SK-N-SH (cell line): ENCODE data around the gene FGGY. TPM values are rescaled to one million over a fixed set of nuclear protein-coding genes. Genes with fewer than 3 reads are reported as not detected.

Source experiments
- CTCF ChIA-PET: fragments of 300-600, 350-600 bp; formaldehyde crosslinking; extraction: SDS; loops from one replicate; lab custom pipeline; 2021; lab: Yijun Ruan, JAX
- POLR2A ChIA-PET: fragments of 350-600 bp; sonication (Branson Sonifier 250); formaldehyde crosslinking; extraction: SDS; loops from one replicate; lab custom pipeline; 2020; ENCODE audit warnings: antibody characterized with exemption, inconsistent platforms; lab: Yijun Ruan, JAX
- DNase-seq: peaks from one replicate; pipeline ENCODE4 v3.0.0; 2012
- H2AFZ ChIP-seq: fragments of 200-600 bp; sonication (generic); 2 replicates; pipeline ENCODE4 v1.8.1; 2016; ENCODE audit warnings: antibody characterized with exemption, mild to moderate bottlenecking, low read depth
- H3F3A ChIP-seq: fragments of 200-600 bp; sonication (generic); replicated peaks from 2 replicates; pipeline ENCODE3; 2016; ENCODE audit warnings: antibody characterized with exemption, mild to moderate bottlenecking; ENCODE audit not compliant: insufficient read depth
- H3K27ac ChIP-seq, 2 experiments: fragments of 200-500 bp in 1 of 2; fragments of 200-600 bp in 1 of 2; sonication (Bioruptor generic) in 1 of 2; sonication (generic), shearing (Covaris generic) in 1 of 2; 2 replicates each; pipeline versions ENCODE4 v1.5.1 to v1.6.1; 2014 to 2016; ENCODE audit warnings: low read depth in 2 of 2, inconsistent platforms in 1 of 2, low read length in 1 of 2, mild to moderate bottlenecking in 1 of 2, mixed read lengths in 1 of 2
- H3K27me3 ChIP-seq: fragments of 200-600 bp; sonication (generic), shearing (Covaris generic); 2 replicates; pipeline ENCODE4 v1.6.1; 2016; ENCODE audit warnings: mixed run types; ENCODE audit not compliant: insufficient read depth
- H3K36me3 ChIP-seq, 2 experiments: fragments of 200-500 bp in 1 of 2; fragments of 200-600 bp in 1 of 2; sonication (Bioruptor generic) in 1 of 2; sonication (generic) in 1 of 2; replicated peaks in 1 of 2; 2 replicates each; pipeline versions ENCODE3 to v1.5.1; 2014 to 2016; ENCODE audit warnings: low read length in 1 of 2, mild to moderate bottlenecking in 1 of 2; ENCODE audit not compliant: insufficient read depth in 2 of 2, control insufficient read depth in 1 of 2
- H3K4me1 ChIP-seq, 2 experiments: fragments of 200-500 bp in 1 of 2; fragments of 200-600 bp in 1 of 2; sonication (Bioruptor generic) in 1 of 2; sonication (generic), shearing (Covaris generic) in 1 of 2; 2 replicates each; pipeline versions ENCODE4 v1.5.1 to v1.6.1; 2014 to 2016; ENCODE audit warnings: low read depth in 1 of 2, low read length in 1 of 2, mixed run types in 1 of 2; ENCODE audit not compliant: insufficient read depth in 2 of 2, control insufficient read depth in 1 of 2
- H3K4me2 ChIP-seq: fragments of 200-600 bp; sonication (generic), shearing (Covaris generic); 2 replicates; pipeline ENCODE4 v1.6.1; 2017; ENCODE audit warnings: mixed run types
- H3K4me3 ChIP-seq, 2 experiments: fragments of 200-500 bp in 1 of 2; fragments of 200-600 bp in 1 of 2; sonication (Bioruptor generic) in 1 of 2; sonication (generic), shearing (Covaris generic) in 1 of 2; 2 replicates each; pipeline versions ENCODE4 v1.5.1 to v1.8.1; 2014 to 2016; ENCODE audit warnings: low read depth in 2 of 2, inconsistent platforms in 1 of 2, low read length in 1 of 2, mild to moderate bottlenecking in 1 of 2, mixed read lengths in 1 of 2, moderate library complexity in 1 of 2
- H3K79me2 ChIP-seq: fragments of 200-600 bp; sonication (generic); 2 replicates; pipeline ENCODE4 v1.8.1; 2017; ENCODE audit warnings: mild to moderate bottlenecking; ENCODE audit not compliant: insufficient read depth
- H3K9ac ChIP-seq: fragments of 200-600 bp; sonication (generic); 2 replicates; pipeline ENCODE4 v1.6.1; 2017; ENCODE audit warnings: mixed run types
- H3K9me2 ChIP-seq: fragments of 200-600 bp; sonication (generic); 2 replicates; pipeline ENCODE4 v1.6.1; 2017; ENCODE audit warnings: mixed run types
- H3K9me3 ChIP-seq: fragments of 200-600 bp; sonication (generic); 2 replicates; pipeline ENCODE4 v1.6.1; 2017; ENCODE audit warnings: mixed run types, mild to moderate bottlenecking, moderate library complexity
- H4K20me1 ChIP-seq: fragments of 200-600 bp; sonication (generic); 2 replicates; pipeline ENCODE4 v1.6.1; 2017; ENCODE audit warnings: mild to moderate bottlenecking, mixed run types; ENCODE audit not compliant: insufficient read depth
- CHD2 ChIP-seq: fragments of 150-350 bp; IDR thresholded peaks from 2 replicates; pipeline ENCODE4 v1.6.1; 2018; ENCODE audit warnings: low read length; ENCODE audit not compliant: partially characterized antibody
- ELF1 ChIP-seq: IDR thresholded peaks from 2 replicates; pipeline ENCODE4 v1.4.0; 2012
- EZH2phosphoT487 ChIP-seq: fragments of 200-600 bp; sonication (generic); IDR thresholded peaks from 2 replicates; pipeline ENCODE4 v1.6.1; 2017; ENCODE audit warnings: low read depth, mixed run types, mild to moderate bottlenecking, antibody characterized with exemption, moderate library complexity, borderline replicate concordance
- FOSL2 ChIP-seq: IDR thresholded peaks from 2 replicates; pipeline ENCODE4 v1.4.0; 2012; ENCODE audit warnings: low read depth, mild to moderate bottlenecking, moderate library complexity, borderline replicate concordance
- GATA2 ChIP-seq: sonication (generic); formaldehyde crosslinking; IDR thresholded peaks from 2 replicates; pipeline ENCODE4 v1.5.0; 2020; ENCODE audit warnings: mild to moderate bottlenecking, missing genetic modification reagents
- JUND ChIP-seq: IDR thresholded peaks from 2 replicates; pipeline ENCODE4 v1.4.0; 2012
- MXI1 ChIP-seq: IDR thresholded peaks from 2 replicates; pipeline ENCODE4 v1.6.1; 2012; ENCODE audit warnings: mild to moderate bottlenecking, low read depth, low read length, improper control_type of control experiment
- NFIC ChIP-seq: IDR thresholded peaks from 2 replicates; pipeline ENCODE4 v1.4.0; 2012; ENCODE audit warnings: borderline replicate concordance
- RAD21 ChIP-seq: IDR thresholded peaks from 2 replicates; pipeline ENCODE4 v1.6.1; 2012; ENCODE audit warnings: mild to moderate bottlenecking, low read length
- RCOR1 ChIP-seq: fragments of 150-350 bp; IDR thresholded peaks from 2 replicates; pipeline ENCODE4 v1.6.1; 2017; ENCODE audit warnings: antibody characterized with exemption, low read length
- RXRA ChIP-seq: IDR thresholded peaks from 2 replicates; pipeline ENCODE4 v1.4.0; 2012; ENCODE audit warnings: low read depth, mild to moderate bottlenecking, borderline replicate concordance
- SIN3A ChIP-seq: IDR thresholded peaks from 2 replicates; pipeline ENCODE4 v1.6.1; 2012; ENCODE audit warnings: low read depth, mild to moderate bottlenecking, low read length, moderate library complexity, borderline replicate concordance
- SMC3 ChIP-seq: IDR thresholded peaks from 2 replicates; pipeline ENCODE4 v1.6.1; 2012; ENCODE audit warnings: low read depth, low read length, improper control_type of control experiment
- TAF1 ChIP-seq: IDR thresholded peaks from 2 replicates; pipeline ENCODE4 v1.6.1; 2012; ENCODE audit warnings: low read depth, mild to moderate bottlenecking, low read length, moderate library complexity, borderline replicate concordance
- YY1 ChIP-seq: IDR thresholded peaks from 2 replicates; pipeline ENCODE4 v1.4.0; 2012; ENCODE audit warnings: low read depth, mild to moderate bottlenecking
- WGBS: methylation state at CpG from one replicate; pipeline ENCODE4 v1.1.6; 2017; ENCODE audit warnings: low lambda C conversion rate; 5-methylcytosine and 5-hydroxymethylcytosine counted together
- polyA plus RNA-seq, 3 experiments: library from polyadenylated mRNA; depleted of rRNA; stranded (reverse); fragments of >200 nt; gene quantifications; 2 replicates each; pipeline ENCODE4 v1.2.3, GENCODE V29; 2012
- TF ChIP-seq, protein P1 (sequence below): fragments of 150-350 bp; IDR thresholded peaks from 2 replicates; pipeline ENCODE4 v1.6.1; 2016; ENCODE audit warnings: mild to moderate bottlenecking, low read depth, low read length
- TF ChIP-seq, protein P2 (sequence below): fragments of 200-600 bp; sonication (generic); IDR thresholded peaks from 2 replicates; pipeline ENCODE4 v1.6.1; 2017; ENCODE audit warnings: antibody characterized with exemption, mild to moderate bottlenecking, moderate library complexity
- TF ChIP-seq, protein P3 (sequence below): IDR thresholded peaks from 2 replicates; pipeline ENCODE4 v1.4.0; 2012; ENCODE audit warnings: low read depth, borderline replicate concordance

FGGY gene
- polyA plus RNA-seq, 1 of the 3 experiments (the other 2 are of a cell fraction), result 10.3 TPM

- no peaks in the 10 kb centered on the region for H3K9me2 ChIP-seq
Observed at GRCh38 chr1:59718064-59718988, 421.4 kb downstream of the FGGY start.

DNA sequence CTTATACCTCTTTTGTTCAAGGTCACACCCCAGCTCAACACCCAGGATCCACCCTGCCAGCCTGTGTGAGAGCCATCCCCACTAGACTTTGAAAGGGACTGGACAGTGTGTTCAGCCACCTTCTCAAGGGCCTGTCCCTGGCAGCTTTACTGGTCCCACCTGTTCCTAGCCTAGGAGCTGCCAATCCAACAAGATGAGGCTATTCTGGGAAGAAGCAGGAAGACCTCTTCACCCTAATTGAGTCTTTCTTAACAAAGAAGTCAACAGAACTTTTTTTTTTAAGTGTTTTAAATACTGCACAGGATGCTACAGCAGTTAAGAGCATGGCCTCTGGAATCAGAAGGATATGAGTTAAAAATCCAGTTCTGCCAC is 422.1 kb downstream of the FGGY start:
- no peak overlapping the region for H2AFZ ChIP-seq
- peaks cover 0 to 10% of the 10 kb centered on the region in 2 experiments; a peak in 2 of 4 replicates for H3K4me1 ChIP-seq
- no peaks in the 10 kb centered on the region for H3K36me3 ChIP-seq
- ChIA-PET POLR2A (no interaction called here), CTCF (interaction anchor here (0.8 to 4.5 kb wide), 7 partner anchors 15 to 1172 kb away, joined by 3 to 31 read pairs (median 3); partner anchors contain the start of genes JUN and OMA1)
- no peak overlapping the region for H3K4me3 ChIP-seq
- H4K20me1 ChIP-seq, result no peaks in the 10 kb centered on the region
- H3K9me2 ChIP-seq, result no peaks in the 10 kb centered on the region
- no peaks in the 10 kb centered on the region for H3F3A ChIP-seq
- H3K27me3 ChIP-seq, result no peaks in the 10 kb centered on the region
- H3K9me3 ChIP-seq, result no peaks in the 10 kb centered on the region
- no peak for DNase-seq
- no peak overlapping the region for H3K9ac ChIP-seq
- TF ChIP-seq, protein P1, sequence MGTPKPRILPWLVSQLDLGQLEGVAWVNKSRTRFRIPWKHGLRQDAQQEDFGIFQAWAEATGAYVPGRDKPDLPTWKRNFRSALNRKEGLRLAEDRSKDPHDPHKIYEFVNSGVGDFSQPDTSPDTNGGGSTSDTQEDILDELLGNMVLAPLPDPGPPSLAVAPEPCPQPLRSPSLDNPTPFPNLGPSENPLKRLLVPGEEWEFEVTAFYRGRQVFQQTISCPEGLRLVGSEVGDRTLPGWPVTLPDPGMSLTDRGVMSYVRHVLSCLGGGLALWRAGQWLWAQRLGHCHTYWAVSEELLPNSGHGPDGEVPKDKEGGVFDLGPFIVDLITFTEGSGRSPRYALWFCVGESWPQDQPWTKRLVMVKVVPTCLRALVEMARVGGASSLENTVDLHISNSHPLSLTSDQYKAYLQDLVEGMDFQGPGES, result no peak
- TF ChIP-seq, protein P2, sequence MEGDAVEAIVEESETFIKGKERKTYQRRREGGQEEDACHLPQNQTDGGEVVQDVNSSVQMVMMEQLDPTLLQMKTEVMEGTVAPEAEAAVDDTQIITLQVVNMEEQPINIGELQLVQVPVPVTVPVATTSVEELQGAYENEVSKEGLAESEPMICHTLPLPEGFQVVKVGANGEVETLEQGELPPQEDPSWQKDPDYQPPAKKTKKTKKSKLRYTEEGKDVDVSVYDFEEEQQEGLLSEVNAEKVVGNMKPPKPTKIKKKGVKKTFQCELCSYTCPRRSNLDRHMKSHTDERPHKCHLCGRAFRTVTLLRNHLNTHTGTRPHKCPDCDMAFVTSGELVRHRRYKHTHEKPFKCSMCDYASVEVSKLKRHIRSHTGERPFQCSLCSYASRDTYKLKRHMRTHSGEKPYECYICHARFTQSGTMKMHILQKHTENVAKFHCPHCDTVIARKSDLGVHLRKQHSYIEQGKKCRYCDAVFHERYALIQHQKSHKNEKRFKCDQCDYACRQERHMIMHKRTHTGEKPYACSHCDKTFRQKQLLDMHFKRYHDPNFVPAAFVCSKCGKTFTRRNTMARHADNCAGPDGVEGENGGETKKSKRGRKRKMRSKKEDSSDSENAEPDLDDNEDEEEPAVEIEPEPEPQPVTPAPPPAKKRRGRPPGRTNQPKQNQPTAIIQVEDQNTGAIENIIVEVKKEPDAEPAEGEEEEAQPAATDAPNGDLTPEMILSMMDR, result no peak
- TF ChIP-seq MXI1 (no peak), NFIC (no peak), CHD2 (no peak), TAF1 (no peak), RXRA (no peak), RCOR1 (no peak), YY1 (no peak), GATA2 (no peak), ELF1 (no peak), FOSL2 (no peak), RAD21 (no peak), SIN3A (no peak)
- TF ChIP-seq, protein P3, sequence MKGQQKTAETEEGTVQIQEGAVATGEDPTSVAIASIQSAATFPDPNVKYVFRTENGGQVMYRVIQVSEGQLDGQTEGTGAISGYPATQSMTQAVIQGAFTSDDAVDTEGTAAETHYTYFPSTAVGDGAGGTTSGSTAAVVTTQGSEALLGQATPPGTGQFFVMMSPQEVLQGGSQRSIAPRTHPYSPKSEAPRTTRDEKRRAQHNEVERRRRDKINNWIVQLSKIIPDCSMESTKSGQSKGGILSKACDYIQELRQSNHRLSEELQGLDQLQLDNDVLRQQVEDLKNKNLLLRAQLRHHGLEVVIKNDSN, result no peak
- H3K27ac ChIP-seq, result no peak overlapping the region
- no peaks in the 10 kb centered on the region; the same call in 1 of the 2 replicates for H3K79me2 ChIP-seq
- no peak overlapping the region for H3K4me2 ChIP-seq

More at GRCh38 chr1:59718064-59718988, 421.4 kb downstream of the FGGY start:
- Histone ChIP-seq H2AFZ (no peak overlapping the region), H3K9ac (no peak overlapping the region), H3F3A (no peaks in the 10 kb centered on the region), H4K20me1 (no peaks in the 10 kb centered on the region), H3K4me2 (no peak overlapping the region), H3K27me3 (no peaks in the 10 kb centered on the region), H3K4me1 (peaks cover 0 to 10% of the 10 kb centered on the region in 2 experiments; a peak in 2 of 4 replicates), H3K36me3 (no peaks in the 10 kb centered on the region), H3K79me2 (no peaks in the 10 kb centered on the region; the same call in 1 of the 2 replicates), H3K4me3 (no peak overlapping the region), H3K27ac (no peak overlapping the region), H3K9me3 (no peaks in the 10 kb centered on the region)
- DNase-seq, result no peak
- ChIA-PET POLR2A (no interaction called here), CTCF (interaction anchor here (0.6 to 4.5 kb wide), 13 partner anchors 12 to 1172 kb away, joined by 3 to 31 read pairs (median 3); partner anchors contain the start of genes JUN and OMA1)
- WGBS, result 66% methylated on average over 7 of the region's 7 CpGs
- no peak for TF ChIP-seq YY1
- TF ChIP-seq JUND, result no peak
- TF ChIP-seq, protein P2, result peak; percentile 72
- TF ChIP-seq RAD21, result peak; percentile 64
- TF ChIP-seq SMC3, result peak; percentile 49
- TF ChIP-seq ELF1, result no peak
- no peak for TF ChIP-seq EZH2phosphoT487
